HG02678 (cell line): ENCODE data around the gene HOXD3.

ENCODE experiments used
- ATAC-seq: cut with Tn5 transposase; IDR thresholded peaks from one replicate; pipeline ENCODE4 v1.9.1; 2021; ENCODE audit warnings: mild to moderate bottlenecking, moderate library complexity; ENCODE audit not compliant: unreplicated experiment

Gene HOXD3

DNA sequence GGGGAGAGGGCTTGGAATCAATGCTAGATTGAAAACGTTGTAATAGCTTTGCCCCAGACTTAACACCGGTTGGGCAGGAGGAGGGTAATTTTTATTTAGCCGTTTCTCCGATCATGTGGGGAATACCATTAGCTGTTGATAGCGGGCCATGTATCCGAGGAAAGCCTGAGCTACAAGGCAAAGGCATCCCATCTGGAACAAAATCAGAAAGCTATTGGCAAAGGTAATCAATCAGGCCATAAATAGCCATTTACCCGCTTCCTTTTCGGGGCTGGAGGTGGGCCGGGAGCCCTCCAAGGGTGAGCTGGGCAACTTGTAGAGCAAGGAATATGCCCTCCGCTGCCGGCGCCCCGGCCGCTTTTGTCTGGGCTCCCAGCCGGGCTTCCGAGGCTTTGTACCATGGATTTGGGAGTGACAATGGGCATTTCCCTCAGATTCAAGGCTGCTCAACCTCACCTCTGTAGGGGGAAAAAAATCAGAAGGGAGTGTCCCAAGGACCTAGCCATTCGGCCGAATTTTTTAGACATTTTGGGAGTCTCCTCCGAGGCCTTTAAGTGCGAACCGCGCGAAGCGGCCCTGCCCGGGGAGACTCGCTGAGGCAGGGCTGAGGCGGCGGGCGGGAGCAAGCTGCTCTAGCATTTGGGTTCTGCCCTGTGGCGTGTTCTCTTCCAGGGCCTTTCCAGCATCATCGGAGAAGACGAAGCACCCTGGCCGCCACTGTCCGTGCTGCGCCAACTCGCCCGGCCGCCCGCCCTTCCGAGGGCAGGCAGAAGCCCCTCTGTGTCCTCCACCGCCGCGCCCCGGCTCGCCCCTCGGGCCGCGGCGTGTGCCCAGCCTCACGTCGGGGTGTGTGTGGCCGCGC is 35.7 kb upstream of the HOXD3 start:
- no peak for ATAC-seq

DNA sequence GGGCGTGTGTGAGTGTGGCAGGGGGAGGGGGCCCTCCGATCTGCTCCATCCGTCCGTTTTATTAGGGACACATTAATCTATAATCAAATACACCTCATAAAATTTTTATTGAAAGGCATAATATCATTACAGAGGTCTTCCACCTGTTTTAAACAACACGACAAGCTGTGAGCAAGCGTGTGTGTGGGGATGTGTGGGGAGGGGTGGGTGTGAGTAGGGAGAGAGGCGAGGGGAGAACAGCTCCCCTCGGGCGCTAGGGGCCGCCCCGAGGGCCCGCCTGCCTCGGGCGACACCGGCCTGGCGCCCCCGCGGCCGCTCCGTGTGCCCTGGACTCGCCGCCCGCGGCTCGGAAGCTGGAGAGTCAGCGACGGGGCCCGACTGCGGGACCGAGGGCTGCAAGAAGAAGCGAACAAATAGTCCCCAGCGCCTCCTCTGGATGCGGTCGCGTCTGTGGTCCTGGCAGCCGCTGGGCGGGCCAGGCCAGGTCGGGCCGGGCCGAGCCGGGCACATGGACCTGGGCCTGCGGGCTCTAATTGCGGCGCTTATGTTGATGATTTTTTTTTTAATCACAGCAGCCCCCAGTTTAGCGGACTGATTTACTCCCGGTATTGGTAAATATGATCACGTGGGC is 34.9 kb upstream of the HOXD3 start:
- ATAC-seq, result no peak

DNA sequence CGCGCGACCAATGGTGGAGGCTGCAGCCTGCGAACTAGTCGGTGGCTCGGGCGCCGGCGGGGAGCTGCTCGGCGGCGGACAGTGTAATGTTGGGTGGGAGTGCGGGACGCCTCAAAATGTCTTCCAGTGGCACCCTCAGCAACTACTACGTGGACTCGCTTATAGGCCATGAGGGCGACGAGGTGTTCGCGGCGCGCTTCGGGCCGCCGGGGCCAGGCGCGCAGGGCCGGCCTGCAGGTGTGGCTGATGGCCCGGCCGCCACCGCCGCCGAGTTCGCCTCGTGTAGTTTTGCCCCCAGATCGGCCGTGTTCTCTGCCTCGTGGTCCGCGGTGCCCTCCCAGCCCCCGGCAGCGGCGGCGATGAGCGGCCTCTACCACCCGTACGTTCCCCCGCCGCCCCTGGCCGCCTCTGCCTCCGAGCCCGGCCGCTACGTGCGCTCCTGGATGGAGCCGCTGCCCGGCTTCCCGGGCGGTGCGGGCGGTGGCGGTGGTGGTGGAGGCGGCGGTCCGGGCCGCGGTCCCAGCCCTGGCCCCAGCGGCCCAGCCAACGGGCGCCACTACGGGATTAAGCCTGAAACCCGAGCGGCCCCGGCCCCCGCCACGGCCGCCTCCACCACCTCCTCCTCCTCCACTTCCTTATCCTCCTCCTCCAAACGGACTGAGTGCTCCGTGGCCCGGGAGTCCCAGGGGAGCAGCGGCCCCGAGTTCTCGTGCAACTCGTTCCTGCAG is 34.3 kb upstream of the HOXD3 start, which contains the start of gene HOXD9:
Gene HOXD9, plus strand, starts transcription at position 37 of the 728 bp plus-strand sequence. Its CDS starts 50 bp downstream, at position 87.
- no peak for ATAC-seq

DNA sequence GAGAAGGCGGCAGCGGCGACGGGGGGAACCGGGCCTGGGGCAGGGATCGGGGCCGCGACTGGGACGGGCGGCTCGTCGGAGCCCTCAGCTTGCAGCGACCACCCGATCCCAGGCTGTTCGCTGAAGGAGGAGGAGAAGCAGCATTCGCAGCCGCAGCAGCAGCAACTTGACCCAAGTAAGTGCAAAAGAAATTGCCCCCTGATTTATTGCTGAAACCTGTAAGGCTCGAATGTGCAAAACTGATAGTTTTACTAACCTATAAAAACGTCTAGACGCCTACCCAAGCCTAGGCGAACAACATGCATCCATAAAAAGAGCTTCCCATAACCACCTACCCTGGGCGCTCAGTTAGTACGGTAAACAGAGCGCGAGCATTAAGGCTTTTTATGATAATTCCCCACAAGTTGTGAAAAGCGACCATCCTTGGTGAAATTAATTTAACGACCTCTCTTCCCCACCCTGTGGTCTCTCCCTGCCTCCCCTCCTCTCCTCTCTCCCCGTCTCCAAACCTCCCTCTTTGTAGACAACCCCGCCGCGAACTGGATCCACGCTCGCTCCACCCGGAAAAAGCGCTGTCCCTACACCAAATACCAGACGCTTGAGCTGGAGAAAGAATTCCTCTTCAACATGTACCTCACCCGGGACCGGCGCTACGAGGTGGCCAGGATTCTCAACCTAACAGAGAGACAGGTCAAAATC is 33.5 kb upstream of the HOXD3 start:
- no peak for ATAC-seq

DNA sequence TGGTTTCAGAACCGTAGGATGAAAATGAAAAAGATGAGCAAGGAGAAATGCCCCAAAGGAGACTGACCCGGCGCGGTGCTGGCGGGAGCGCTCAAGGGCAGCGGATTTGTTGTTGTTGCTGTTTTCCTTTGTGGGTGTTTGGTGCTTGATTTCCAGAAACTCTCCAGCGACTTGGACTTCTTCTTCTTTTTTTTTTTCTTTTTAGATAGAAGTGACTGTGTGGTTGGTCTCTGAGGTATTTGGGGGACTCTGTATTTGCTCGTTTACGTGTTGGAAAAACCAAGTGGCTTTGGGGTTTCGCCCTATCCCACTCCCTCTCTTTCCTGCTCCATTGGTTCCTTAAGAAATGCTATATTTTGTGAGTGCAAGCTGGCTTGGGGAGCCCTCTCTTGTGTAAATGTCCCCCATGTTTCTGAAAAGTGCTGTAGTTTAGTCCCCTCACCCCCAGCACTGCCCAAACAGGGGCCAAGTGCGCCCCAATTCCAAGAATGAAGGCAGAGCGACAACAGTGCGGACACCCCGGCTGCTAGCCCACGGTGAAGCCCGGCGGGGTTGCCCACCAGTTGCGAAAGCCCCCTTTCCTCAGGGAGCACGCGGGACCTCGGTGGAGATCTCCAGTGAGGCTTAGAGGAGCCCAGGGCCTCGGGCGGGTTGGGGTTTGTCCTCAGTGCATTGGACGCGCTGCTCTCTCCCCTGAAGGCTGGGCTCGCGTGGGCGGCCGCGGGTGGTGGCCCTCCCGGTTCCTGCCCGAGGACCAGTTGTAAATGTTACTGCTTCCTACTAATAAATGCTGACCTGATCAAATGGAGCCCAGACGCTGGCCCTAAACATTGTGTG is 32.8 kb upstream of the HOXD3 start:
- ATAC-seq, result no peak

DNA sequence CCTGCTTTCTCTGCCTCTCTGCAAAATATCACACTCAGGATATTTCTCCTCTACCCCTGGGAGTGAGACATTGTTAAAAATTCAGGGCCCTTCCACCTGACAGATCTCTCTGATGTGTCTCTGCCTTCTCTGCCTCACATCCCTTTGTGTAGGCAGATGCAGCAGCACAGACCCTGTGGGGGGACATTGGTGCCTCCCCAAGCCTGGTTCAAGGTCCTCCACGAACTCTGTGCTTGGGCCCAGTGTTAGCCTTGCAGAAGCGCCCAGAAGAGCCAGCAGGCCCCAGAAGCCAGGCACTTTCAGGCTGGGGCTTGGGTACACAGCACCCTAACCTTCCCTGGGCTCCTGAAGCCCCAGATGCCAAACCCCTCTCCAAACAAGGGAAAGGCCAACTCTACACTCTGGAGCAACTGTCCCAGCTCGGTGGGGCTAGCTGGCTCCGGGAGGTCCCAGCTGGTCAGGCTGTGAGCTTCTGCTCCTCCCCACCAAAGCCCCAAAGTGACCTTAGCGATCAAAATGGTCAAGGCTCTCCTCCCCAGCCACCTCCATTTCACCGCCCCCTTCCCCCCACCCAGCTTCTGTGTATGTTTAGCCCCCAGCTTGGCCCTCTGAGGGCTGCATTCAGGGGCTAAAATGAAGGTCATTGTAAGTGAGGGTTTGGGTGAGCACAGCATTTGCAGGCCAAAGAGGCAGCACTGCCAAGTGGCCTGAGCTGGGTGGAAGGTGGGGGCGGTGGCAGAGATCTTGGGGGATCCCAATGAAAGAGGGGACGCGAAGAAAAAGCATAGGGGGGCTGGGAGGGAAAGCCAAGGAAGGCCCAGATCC is 31.9 kb upstream of the HOXD3 start:
- ATAC-seq, result no peak

DNA sequence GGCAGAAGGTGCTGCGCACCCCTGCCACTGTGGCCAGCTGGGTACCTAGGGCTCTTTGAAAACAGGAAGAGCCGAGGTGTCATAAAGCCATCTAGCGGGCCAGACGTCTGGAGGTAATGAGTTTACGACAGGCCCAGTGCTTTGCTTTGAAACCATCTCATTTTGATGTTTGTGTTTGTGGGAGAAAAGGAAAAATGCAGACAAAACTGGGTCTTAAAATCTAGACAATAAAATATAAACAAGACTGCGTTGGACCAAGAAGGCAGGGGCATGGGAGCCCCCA is 31.4 kb upstream of the HOXD3 start:
- no peak for ATAC-seq

DNA sequence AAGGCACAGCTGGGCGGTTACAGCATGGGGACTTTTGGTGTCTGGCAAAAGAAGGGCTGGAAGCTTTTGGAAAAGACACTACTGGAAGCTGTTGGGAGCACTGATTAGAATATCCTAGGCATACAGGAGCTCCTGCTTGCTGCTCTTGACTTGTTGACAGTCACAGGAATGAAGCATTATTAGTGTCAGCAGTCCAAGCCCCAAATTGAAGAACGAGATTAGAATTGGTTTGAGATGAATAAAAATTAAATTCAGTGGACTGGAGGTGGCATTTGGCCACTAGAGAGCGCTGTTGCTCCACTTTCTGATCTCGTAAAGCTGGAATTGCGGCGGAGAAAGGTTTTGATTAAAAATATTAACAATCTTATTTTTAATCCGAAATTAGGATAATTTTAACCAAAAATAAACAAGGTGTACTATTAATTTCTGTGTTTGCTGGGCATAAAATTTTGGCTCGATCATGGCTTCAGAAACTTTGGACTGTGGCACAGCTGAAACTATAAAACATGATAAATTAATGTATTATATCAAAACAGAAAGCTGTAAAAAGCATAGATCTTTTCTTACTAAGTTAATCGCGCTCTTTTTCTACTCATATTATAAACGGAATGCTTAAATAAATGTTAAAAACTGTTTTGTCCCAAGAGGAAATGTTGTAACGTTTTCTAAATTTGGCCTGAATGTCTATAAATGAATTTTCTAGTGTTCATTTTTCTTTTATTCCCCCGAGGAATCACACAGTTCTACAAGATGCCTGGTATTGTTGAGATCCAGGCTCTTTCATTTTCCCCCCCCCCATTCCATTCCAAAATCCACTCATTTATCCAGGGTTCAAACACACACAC is 30.0 kb upstream of the HOXD3 start:
- ATAC-seq, result no peak

DNA sequence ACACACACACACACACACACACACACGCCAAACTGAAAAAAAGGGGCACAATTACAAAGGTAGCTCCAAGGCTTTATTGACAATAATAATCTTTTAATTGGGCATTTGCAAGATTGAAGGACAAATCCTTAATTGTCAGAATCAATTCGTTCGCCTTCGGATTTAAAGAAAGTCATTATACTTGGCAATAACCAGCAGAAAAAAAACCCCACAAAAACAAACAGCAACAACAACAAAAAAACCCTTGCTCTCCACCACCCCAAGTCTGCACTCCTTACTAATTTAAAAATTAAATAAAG is 29.4 kb upstream of the HOXD3 start:
- no peak for ATAC-seq

DNA sequence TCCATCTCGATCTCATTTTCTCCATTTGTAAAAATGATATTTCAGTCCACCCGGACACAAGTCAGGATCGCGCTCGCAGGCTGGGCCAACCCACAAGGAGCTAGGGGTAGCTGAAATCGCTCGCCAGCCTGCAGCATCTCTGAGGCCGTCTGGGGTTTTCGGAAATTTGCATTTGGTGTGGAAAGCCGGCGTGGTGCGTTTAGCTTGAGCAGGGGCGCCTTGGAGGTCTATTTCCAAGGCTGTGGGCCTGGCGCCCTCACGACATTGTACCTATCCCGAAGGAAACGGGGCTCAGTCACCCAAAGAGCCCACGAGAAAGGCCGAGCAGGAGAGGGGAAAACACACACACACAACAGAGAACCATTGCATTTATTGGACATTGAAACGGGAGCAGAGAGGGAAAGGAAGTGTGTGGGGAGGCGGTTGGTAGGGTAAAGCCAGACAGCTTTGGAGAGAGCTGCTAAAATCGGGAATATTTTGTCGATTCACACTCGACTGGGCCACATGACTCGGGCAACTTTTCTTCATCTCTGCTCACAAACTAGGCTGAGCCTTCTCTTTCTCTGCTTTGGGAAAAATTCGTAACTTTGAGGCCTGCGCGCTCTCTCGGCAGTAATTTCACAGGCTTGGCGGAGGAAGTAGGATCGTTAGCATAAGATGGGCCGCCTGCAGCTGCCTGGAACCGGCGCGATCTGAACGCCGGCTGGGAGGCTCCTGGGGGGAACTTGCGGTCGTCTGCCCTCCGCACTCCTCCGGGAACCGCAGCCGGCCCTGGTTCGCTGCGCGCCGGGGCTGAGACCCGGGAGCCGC is 28.7 kb upstream of the HOXD3 start:
- ATAC-seq, result no peak

DNA sequence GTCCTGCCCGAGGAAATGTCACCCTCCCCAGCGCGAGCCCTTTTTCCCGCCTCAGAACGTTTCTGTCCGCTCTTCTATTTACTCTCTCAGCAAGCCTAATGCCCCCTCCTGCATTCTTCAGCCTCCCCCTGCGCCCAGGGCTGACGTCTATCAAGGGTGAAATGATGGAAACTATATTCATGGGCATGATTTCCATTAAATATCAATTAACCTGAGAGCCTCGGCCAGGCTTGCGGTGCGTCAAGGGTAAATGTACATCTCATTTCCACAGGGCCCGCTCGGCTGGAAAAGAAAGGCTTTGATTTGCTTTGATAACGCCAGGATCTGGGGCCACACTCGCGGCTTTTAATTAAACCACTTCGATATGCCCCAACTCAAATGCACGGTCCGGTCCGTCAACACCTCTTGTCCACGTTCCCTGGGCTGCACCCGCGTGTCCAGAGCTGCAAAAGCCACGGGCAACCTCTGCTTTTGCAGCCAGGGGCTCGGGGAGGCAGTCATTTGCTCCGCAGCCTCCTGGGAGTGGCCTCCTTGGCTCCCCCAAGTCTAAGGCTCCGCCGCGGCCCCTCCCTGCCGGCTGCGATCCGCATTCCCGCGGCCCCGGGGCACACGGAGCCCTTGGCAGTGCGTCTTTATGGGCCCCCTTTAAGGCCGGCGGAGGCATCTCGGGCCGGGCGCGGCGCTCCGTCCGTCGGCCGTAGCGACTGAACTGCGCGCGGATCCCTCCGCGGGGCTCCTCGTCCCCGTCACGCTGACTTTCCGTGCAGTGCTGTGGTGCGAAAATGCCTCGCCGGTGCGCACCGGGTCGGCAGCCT is 27.9 kb upstream of the HOXD3 start, which contains the start of gene HOXD8:
Gene HOXD8, plus strand, starts transcription at position 724 of the 815 bp plus-strand sequence. CDS start 662 bp downstream, outside the sequence.
- no peak for ATAC-seq

DNA sequence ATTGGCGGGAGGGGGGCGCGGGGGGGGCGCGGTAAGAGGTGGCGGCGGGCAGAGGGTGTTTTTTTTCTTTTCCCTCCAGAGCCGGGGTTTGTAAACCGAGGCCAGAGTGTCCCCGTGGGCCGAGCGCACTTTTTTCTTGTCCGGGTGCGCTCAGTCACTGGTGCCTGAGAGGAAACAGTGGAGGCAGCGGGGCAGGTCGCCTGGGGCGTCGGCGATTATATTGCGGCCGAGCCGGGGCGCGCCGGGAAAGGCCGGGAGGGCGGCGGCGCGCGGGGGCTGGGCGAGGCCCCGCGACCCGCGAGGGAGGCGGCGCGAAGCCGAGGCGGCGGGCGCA is 27.3 kb upstream of the HOXD3 start:
- no peak for ATAC-seq

DNA sequence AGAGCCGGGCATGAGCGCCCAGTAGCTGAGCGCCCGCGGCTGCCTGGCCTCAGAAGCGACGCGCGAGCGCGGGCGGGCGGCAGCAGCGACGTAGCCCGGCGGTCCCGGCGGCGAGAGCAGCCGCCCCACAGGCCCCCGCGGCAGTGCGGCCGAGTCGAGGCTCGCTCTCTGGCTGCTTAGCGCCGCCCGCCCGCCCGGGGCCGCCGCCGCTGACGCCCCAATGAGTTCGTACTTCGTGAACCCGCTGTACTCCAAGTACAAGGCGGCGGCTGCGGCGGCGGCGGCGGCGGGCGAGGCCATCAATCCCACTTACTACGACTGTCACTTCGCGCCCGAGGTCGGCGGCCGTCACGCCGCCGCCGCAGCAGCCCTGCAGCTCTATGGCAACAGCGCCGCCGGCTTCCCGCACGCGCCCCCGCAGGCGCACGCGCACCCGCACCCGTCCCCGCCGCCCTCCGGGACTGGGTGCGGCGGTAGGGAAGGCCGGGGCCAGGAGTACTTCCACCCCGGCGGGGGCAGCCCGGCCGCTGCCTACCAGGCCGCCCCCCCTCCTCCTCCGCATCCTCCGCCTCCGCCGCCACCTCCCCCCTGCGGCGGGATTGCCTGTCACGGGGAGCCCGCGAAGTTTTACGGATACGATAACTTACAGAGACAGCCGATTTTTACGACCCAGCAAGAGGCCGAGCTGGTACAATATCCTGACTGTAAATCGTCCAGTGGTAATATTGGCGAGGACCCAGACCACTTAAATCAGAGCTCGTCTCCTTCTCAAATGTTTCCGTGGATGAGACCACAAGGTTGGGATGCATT is 26.8 kb upstream of the HOXD3 start:
- ATAC-seq, result no peak

DNA sequence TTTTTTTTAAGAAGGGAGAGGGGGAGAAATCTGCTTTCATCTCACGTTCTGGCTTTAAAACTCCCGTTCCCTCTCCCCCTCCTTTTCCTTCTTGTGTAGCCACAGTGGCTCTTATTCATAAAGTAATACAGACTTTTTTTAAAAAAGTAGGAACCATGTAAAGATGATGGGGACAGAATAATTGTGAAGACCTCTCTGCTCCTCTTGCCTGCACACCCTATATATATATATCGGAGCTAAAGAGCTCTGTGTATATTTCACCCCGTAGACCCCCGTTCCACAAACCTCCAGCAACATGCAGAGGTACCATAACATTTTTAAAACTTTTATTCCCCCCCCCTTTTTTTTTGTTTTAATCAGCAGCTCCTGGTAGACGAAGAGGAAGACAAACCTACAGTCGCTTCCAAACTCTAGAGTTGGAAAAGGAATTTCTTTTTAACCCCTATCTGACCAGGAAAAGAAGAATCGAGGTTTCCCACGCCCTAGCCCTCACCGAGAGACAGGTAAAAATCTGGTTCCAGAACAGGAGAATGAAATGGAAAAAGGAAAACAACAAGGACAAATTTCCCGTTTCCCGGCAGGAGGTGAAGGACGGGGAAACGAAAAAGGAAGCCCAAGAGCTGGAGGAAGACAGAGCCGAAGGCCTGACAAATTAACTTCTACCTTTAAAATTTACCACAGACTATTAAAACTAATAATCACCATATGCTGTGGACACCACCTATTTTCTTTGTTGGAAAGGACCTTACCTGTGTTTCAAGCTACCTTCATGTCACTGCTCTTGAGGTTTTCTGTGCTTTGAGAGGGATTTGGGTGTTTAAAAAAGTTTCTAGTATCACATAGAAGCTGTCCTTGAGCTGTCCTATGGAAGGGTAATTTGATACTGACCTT is 25.9 kb upstream of the HOXD3 start:
- ATAC-seq, result no peak

DNA sequence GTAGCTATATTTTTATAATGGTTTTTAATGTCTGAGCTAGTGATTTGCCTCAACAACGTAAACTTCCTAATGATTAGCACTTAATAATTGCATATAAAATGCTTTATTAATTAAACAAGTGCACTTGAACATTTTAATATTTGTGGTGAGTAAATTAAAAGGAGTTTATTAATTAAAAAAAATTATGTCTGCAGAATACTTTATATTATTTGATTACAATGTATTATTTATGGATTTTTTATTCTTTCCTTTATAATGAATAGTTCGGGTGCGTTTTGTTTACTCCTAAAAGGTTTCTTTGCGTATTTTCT is 25.3 kb upstream of the HOXD3 start:
- no peak for ATAC-seq
